Ishikawa (cell line): ENCODE data around the gene BFAR.

Experiments
- CEBPB ChIP-seq: IDR thresholded peaks from 2 replicates; pipeline ENCODE4 v1.6.1; 2012
- CREB1 ChIP-seq: IDR thresholded peaks from 2 replicates; pipeline ENCODE4 v1.6.1; 2012; ENCODE audit warnings: low read depth
- EGR1 ChIP-seq: IDR thresholded peaks from 2 replicates; pipeline ENCODE4 v1.6.1; 2012
- EP300 ChIP-seq: IDR thresholded peaks from 2 replicates; pipeline ENCODE4 v1.6.1; 2012; ENCODE audit warnings: borderline replicate concordance
- FOXM1 ChIP-seq: IDR thresholded peaks from 2 replicates; pipeline ENCODE4 v1.6.1; 2012; ENCODE audit warnings: low read depth, borderline replicate concordance
- NFIC ChIP-seq: IDR thresholded peaks from 2 replicates; pipeline ENCODE4 v1.6.1; 2012
- RAD21 ChIP-seq: IDR thresholded peaks from 2 replicates; pipeline ENCODE4 v1.6.1; 2012; ENCODE audit warnings: low read depth
- TAF1 ChIP-seq: IDR thresholded peaks from 2 replicates; pipeline ENCODE4 v1.6.1; 2012; ENCODE audit warnings: low read depth, mild to moderate bottlenecking
- TCF12 ChIP-seq: IDR thresholded peaks from 2 replicates; pipeline ENCODE4 v1.6.1; 2012; ENCODE audit warnings: low read depth
- YY1 ChIP-seq: IDR thresholded peaks from 2 replicates; pipeline ENCODE4 v1.6.1; 2012; ENCODE audit warnings: low read depth
- ZBTB7A ChIP-seq: IDR thresholded peaks from 2 replicates; pipeline ENCODE4 v1.6.1; 2012; ENCODE audit warnings: low read depth
- TF ChIP-seq, protein P1 (sequence below): IDR thresholded peaks from 2 replicates; pipeline ENCODE4 v1.6.1; 2012; ENCODE audit warnings: low read depth, mild to moderate bottlenecking
- TF ChIP-seq, protein P2 (sequence below): IDR thresholded peaks from 2 replicates; pipeline ENCODE4 v1.6.1; 2012
- TF ChIP-seq, protein P3 (sequence below): IDR thresholded peaks from 2 replicates; pipeline ENCODE4 v1.6.1; 2012

DNA sequence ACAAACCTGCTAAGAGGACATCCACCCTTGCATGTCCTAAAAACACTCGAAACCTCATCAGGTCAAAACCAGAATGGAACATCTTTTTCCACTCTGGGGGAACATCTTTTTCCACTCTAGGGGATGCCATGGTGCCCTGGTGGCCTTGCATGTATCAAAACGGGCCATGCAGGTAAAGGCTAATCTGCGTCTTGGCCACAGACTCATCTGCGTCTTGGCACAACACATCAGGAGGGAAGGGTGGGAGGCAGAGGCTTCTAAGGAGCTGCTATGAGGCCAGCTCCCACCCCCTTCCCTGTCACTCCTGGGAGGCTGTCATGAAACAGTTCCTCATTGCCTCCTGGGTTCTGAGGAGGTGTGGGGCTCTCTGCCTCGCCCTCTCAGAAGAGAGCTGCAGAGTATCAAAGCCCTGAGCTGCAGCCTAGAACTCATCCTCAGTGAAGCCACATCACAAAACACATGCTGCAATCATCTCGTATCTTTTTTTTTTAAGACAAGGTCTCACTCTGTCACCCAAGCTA is 30.2 kb upstream of the BFAR start:
- TF ChIP-seq FOXM1 (no peak), ZBTB7A (no peak), EGR1 (no peak), EP300 (no peak), CREB1 (no peak), RAD21 (no peak), CEBPB (no peak), YY1 (no peak), TAF1 (no peak), TCF12 (no peak), NFIC (no peak)
- TF ChIP-seq, protein P1, sequence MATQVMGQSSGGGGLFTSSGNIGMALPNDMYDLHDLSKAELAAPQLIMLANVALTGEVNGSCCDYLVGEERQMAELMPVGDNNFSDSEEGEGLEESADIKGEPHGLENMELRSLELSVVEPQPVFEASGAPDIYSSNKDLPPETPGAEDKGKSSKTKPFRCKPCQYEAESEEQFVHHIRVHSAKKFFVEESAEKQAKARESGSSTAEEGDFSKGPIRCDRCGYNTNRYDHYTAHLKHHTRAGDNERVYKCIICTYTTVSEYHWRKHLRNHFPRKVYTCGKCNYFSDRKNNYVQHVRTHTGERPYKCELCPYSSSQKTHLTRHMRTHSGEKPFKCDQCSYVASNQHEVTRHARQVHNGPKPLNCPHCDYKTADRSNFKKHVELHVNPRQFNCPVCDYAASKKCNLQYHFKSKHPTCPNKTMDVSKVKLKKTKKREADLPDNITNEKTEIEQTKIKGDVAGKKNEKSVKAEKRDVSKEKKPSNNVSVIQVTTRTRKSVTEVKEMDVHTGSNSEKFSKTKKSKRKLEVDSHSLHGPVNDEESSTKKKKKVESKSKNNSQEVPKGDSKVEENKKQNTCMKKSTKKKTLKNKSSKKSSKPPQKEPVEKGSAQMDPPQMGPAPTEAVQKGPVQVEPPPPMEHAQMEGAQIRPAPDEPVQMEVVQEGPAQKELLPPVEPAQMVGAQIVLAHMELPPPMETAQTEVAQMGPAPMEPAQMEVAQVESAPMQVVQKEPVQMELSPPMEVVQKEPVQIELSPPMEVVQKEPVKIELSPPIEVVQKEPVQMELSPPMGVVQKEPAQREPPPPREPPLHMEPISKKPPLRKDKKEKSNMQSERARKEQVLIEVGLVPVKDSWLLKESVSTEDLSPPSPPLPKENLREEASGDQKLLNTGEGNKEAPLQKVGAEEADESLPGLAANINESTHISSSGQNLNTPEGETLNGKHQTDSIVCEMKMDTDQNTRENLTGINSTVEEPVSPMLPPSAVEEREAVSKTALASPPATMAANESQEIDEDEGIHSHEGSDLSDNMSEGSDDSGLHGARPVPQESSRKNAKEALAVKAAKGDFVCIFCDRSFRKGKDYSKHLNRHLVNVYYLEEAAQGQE, result no peak
- TF ChIP-seq, protein P2, sequence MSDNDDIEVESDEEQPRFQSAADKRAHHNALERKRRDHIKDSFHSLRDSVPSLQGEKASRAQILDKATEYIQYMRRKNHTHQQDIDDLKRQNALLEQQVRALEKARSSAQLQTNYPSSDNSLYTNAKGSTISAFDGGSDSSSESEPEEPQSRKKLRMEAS, result no peak
- TF ChIP-seq, protein P3, sequence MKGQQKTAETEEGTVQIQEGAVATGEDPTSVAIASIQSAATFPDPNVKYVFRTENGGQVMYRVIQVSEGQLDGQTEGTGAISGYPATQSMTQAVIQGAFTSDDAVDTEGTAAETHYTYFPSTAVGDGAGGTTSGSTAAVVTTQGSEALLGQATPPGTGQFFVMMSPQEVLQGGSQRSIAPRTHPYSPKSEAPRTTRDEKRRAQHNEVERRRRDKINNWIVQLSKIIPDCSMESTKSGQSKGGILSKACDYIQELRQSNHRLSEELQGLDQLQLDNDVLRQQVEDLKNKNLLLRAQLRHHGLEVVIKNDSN, result no peak
